Loucy (cell line): ENCODE results near the gene DAPK1.

ENCODE experiments used
- H2AFZ ChIP-seq: fragments of 200-600 bp; sonication (generic); 2 replicates; pipeline ENCODE4 v1.6.0; 2016; ENCODE audit warnings: antibody characterized with exemption, mild to moderate bottlenecking, low read length, moderate library complexity
- H3F3A ChIP-seq: fragments of 200-600 bp; 2 replicates; pipeline ENCODE4 v1.6.0; 2016; ENCODE audit warnings: antibody characterized with exemption, low read depth, mild to moderate bottlenecking
- H3K27me3 ChIP-seq: fragments of 200-600 bp; sonication (generic); 2 replicates; pipeline ENCODE4 v1.6.1; 2014; ENCODE audit warnings: low read length, mild to moderate bottlenecking; ENCODE audit not compliant: insufficient read depth, poor library complexity, severe bottlenecking
- H3K36me3 ChIP-seq: fragments of 200-600 bp; sonication (generic); 2 replicates; pipeline ENCODE4 v1.6.1; 2016; ENCODE audit warnings: low read length; ENCODE audit not compliant: insufficient read depth
- H3K4me1 ChIP-seq: fragments of 200-600 bp; sonication (generic); 2 replicates; pipeline ENCODE4 v1.5.1; 2014; ENCODE audit warnings: low read length, mild to moderate bottlenecking; ENCODE audit not compliant: insufficient read depth, poor library complexity, severe bottlenecking
- H3K4me2 ChIP-seq: fragments of 200-600 bp; sonication (generic); 2 replicates; pipeline ENCODE4 v1.6.0; 2014; ENCODE audit warnings: antibody characterized with exemption, low read length, low read depth, mild to moderate bottlenecking; ENCODE audit not compliant: poor library complexity, severe bottlenecking
- H3K4me3 ChIP-seq: fragments of 200-600 bp; sonication (generic); 2 replicates; pipeline ENCODE4 v1.5.1; 2014; ENCODE audit warnings: low read length, mild to moderate bottlenecking, mixed read lengths; ENCODE audit not compliant: poor library complexity, severe bottlenecking
- H3K79me2 ChIP-seq: fragments of 200-600 bp; sonication (generic); 2 replicates; pipeline ENCODE4 v1.6.1; 2014; ENCODE audit warnings: low read length; ENCODE audit not compliant: insufficient read depth
- H3K9ac ChIP-seq: fragments of 200-600 bp; sonication (generic); 2 replicates; pipeline ENCODE4 v1.6.0; 2014; ENCODE audit warnings: mild to moderate bottlenecking, low read depth, low read length, moderate library complexity; ENCODE audit not compliant: poor library complexity, severe bottlenecking
- H3K9me2 ChIP-seq: fragments of 200-600 bp; sonication (generic); replicated peaks from 2 replicates; pipeline ENCODE4 v1.6.1; 2016; ENCODE audit warnings: low read depth, low read length, mixed read lengths
- H3K9me3 ChIP-seq: fragments of 200-600 bp; sonication (generic); 2 replicates; pipeline ENCODE4 v1.6.1; 2014; ENCODE audit warnings: mild to moderate bottlenecking, antibody characterized with exemption, low read length, low read depth; ENCODE audit not compliant: insufficient read depth
- H4K20me1 ChIP-seq: fragments of 200-600 bp; sonication (generic); 2 replicates; pipeline ENCODE4 v1.6.0; 2014; ENCODE audit warnings: antibody characterized with exemption, low read length, mild to moderate bottlenecking; ENCODE audit not compliant: insufficient read depth, poor library complexity, severe bottlenecking
- EZH2phosphoT487 ChIP-seq: fragments of 200-600 bp; IDR thresholded peaks from 2 replicates; pipeline ENCODE4 v1.6.1; 2018; ENCODE audit warnings: antibody characterized with exemption, mild to moderate bottlenecking, moderate library complexity, borderline replicate concordance
- TF ChIP-seq, protein P1 (sequence below): fragments of 200-600 bp; sonication (generic); conservative IDR thresholded peaks from 2 replicates; pipeline ENCODE4 v1.5.1; 2014; ENCODE audit warnings: mild to moderate bottlenecking, antibody characterized with exemption, low read length

The DAPK1 gene

DNA sequence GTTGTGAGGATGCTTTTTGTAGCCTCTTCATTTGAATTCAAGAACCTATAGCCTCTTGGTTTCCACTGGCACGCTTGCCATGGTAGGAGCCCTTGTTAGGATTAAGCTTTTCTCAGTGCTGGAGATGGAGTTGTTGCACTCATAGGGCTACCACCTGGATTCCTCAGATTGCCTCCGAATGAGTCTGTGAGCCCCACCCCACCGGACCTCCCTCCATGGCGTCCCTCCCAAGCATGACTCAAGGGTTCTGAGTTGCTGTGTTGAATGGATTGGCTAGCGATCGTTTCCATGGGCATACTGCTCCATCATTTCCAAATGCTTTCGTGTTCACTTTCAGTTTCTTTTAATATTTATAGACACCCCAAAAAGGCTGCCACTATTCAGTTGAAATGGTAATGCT, 69.9 kb downstream of the DAPK1 start:
- no peak for TF ChIP-seq EZH2phosphoT487
- H3K4me3 ChIP-seq, result no peak overlapping the region
- H4K20me1 ChIP-seq, result no peaks in the 10 kb centered on the region

DNA sequence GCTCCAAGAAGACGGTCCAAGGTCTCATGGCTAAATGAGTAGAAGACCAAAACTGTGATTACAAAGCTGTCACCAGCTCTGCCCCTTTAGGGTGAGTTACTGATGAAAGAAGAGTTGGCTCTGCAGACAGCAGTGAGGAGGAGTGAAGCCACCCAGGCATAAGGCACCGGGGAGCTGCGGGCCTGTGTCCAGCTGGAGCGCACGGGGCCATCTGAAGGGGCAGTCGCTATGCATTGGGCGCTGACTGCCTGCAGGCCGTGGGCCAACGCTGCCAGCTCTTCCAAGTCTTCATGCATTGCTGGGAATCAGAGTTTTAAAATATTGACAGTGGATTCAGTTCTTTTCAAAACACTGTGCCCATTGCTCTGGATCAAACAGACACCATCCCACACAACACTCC, 70.3 kb downstream of the DAPK1 start:
- H3K36me3 ChIP-seq, result no peaks in the 10 kb centered on the region
- no peak for TF ChIP-seq EZH2phosphoT487
- TF ChIP-seq, protein P1, sequence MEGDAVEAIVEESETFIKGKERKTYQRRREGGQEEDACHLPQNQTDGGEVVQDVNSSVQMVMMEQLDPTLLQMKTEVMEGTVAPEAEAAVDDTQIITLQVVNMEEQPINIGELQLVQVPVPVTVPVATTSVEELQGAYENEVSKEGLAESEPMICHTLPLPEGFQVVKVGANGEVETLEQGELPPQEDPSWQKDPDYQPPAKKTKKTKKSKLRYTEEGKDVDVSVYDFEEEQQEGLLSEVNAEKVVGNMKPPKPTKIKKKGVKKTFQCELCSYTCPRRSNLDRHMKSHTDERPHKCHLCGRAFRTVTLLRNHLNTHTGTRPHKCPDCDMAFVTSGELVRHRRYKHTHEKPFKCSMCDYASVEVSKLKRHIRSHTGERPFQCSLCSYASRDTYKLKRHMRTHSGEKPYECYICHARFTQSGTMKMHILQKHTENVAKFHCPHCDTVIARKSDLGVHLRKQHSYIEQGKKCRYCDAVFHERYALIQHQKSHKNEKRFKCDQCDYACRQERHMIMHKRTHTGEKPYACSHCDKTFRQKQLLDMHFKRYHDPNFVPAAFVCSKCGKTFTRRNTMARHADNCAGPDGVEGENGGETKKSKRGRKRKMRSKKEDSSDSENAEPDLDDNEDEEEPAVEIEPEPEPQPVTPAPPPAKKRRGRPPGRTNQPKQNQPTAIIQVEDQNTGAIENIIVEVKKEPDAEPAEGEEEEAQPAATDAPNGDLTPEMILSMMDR, result no peak
- H3K4me1 ChIP-seq, result no peaks in the 10 kb centered on the region
- H3K79me2 ChIP-seq, result no peaks in the 10 kb centered on the region
- H3K9ac ChIP-seq, result no peak overlapping the region
- no peaks in the 10 kb centered on the region for H3K27me3 ChIP-seq
- no peaks in the 10 kb centered on the region for H3K9me3 ChIP-seq
- no peaks in the 10 kb centered on the region for H3K9me2 ChIP-seq
- H2AFZ ChIP-seq, result no peak overlapping the region
- no peak overlapping the region for H3K4me3 ChIP-seq
- no peaks in the 10 kb centered on the region for H4K20me1 ChIP-seq
- no peak overlapping the region for H3K4me2 ChIP-seq
- no peaks in the 10 kb centered on the region for H3F3A ChIP-seq

More for the DNA sequence above, 69.9 kb downstream of the DAPK1 start:
- H2AFZ ChIP-seq, result no peak overlapping the region
- H3K9ac ChIP-seq, result no peak overlapping the region
- H3K4me1 ChIP-seq, result no peaks in the 10 kb centered on the region
- no peaks in the 10 kb centered on the region for H3K9me2 ChIP-seq
- H3F3A ChIP-seq, result no peaks in the 10 kb centered on the region
- H3K4me2 ChIP-seq, result no peak overlapping the region
- no peaks in the 10 kb centered on the region for H3K27me3 ChIP-seq
- no peaks in the 10 kb centered on the region for H3K9me3 ChIP-seq
- no peaks in the 10 kb centered on the region for H3K79me2 ChIP-seq
- H3K36me3 ChIP-seq, result no peaks in the 10 kb centered on the region

DNA sequence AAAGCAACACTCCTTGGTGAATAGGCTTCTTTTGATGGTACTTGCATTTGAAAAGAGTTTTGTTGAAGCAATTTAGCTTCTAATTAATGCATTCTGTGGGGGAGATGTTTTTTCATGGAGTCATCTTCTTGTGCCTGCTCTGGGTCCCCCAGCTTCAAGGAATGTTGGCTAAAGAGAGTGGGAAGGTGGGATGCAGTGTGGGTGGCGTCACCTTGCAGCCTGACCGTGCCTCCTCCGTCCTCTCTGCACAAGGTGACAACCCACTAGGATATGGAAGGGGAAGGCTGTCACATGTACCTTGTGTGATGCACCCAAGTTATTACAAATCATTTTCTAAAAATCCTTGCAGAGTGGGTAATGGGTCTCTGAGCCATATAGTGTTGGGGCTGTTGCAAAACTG, 70.7 kb downstream of the DAPK1 start:
- Histone ChIP-seq H3K4me3 (no peak overlapping the region), H3K27me3 (no peaks in the 10 kb centered on the region), H3K79me2 (no peaks in the 10 kb centered on the region)

More for the DNA sequence above, 70.7 kb downstream of the DAPK1 start:
- no peaks in the 10 kb centered on the region for H4K20me1 ChIP-seq
- H2AFZ ChIP-seq, result no peak overlapping the region
- H3K4me1 ChIP-seq, result no peaks in the 10 kb centered on the region
- no peaks in the 10 kb centered on the region for H3K9me3 ChIP-seq
- TF ChIP-seq, protein P1, result no peak
- TF ChIP-seq EZH2phosphoT487, result no peak
- H3K4me2 ChIP-seq, result no peak overlapping the region
- no peak overlapping the region for H3K9ac ChIP-seq
- H3K36me3 ChIP-seq, result no peaks in the 10 kb centered on the region
- H3K9me2 ChIP-seq, result no peaks in the 10 kb centered on the region
- no peaks in the 10 kb centered on the region for H3F3A ChIP-seq
